ENCODE data around the gene RWDD1. TPM values are rescaled to one million over a fixed set of nuclear protein-coding genes. Genes with fewer than 3 reads are reported as not detected.

Gene RWDD1
- total RNA-seq, 1 donor from 2014 or later, result 37.6 TPM

DNA sequence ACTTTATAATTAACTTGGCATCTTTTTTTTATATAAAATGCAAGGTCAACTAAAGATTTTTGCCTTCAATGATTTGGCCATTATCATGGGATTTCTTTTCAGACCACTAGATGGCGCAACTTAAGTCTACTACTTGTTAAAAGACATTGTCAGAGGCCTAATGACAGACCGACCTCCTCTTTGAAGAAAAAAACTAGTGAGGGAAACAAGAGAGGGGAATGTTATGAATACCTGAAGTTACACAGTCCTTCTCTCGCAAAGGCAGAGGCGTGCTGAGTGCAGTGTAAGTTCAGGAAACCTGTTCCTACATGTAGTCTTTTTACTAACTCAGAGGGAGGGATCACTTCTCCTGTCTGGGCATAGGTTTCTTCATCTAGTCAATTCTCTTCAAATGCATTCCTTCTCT lies 35.1 kb upstream of the RWDD1 start:
- Mint-ChIP-seq H3K4me3 (no peak overlapping the region), H3K27ac (peak overlapping the region; percentile 79), H3K4me1 (peaks cover 32% of the 10 kb centered on the region), H3K27me3 (ENCODE audit: low read depth) (peaks cover 2% of the 10 kb centered on the region), H3K9me3 (peaks cover 7% of the 10 kb centered on the region), H3K36me3 (peaks cover 2% of the 10 kb centered on the region)
- TF ChIP-seq CTCF (IDR thresholded peaks at IDR 0.05; ENCODE audit: unreplicated experiment), result peak; percentile 80
- no peak for DNase-seq (ENCODE audit: low spot score in 2 of 2, unreplicated experiment in 2 of 2)

DNA sequence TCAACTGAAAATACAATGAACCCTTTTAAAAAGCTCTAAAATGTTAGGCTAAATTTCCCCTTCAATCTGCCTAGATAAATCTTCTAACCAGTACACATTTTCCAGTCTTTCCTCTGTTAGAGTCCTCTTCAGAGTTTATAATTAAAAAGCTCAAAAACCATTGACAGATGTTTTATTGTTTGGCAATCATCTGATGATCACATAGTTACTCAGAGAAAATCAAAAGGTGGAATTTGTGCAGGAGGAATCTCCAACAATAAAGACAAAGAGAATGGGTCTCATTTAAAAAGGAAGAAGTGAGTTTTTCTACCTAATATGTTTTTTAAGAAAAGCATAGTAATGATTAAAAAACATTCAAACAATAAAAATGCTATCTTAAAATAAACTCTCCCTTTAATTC lies 28.9 kb upstream of the RWDD1 start:
- Mint-ChIP-seq H3K9me3 (no peaks in the 10 kb centered on the region), H3K27me3 (ENCODE audit: low read depth) (peaks cover 3% of the 10 kb centered on the region), H3K27ac (no peak overlapping the region), H3K4me1 (peaks cover 43% of the 10 kb centered on the region), H3K4me3 (no peak overlapping the region), H3K36me3 (no peaks in the 10 kb centered on the region)
- no peak for DNase-seq (ENCODE audit: low spot score in 2 of 2, unreplicated experiment in 2 of 2)
- no peak for TF ChIP-seq CTCF (IDR thresholded peaks at IDR 0.05; ENCODE audit: unreplicated experiment)

DNA sequence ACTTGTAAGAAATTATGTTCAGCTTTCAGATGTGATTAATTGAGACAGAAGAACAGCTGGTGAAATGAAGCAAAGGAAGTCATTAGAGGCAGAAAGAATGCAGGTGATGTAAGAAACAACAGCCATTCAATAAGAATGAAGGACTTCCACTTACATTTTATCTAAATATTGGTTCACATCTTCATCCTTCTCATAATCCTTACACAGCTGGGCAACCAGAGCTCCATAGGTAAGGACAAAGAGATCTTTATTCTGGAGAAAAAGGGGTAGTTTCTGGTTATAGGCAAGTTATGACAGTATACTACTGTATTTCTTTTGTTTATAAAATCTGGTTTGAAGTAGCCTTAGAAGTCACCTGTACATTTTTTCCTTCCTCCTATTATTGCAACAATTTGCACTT lies 28.2 kb upstream of the RWDD1 start:
- no peaks in the 10 kb centered on the region for H3K36me3 Mint-ChIP-seq
- no peak for DNase-seq (ENCODE audit: low spot score in 2 of 2, unreplicated experiment in 2 of 2)
- no peaks in the 10 kb centered on the region for H3K9me3 Mint-ChIP-seq
- TF ChIP-seq CTCF (IDR thresholded peaks at IDR 0.05; ENCODE audit: unreplicated experiment), result no peak
- H3K27me3 Mint-ChIP-seq (ENCODE audit: low read depth), result peaks cover 3% of the 10 kb centered on the region
- H3K4me3 Mint-ChIP-seq, result no peak overlapping the region
- H3K27ac Mint-ChIP-seq, result no peak overlapping the region
- H3K4me1 Mint-ChIP-seq, result peaks cover 43% of the 10 kb centered on the region

DNA sequence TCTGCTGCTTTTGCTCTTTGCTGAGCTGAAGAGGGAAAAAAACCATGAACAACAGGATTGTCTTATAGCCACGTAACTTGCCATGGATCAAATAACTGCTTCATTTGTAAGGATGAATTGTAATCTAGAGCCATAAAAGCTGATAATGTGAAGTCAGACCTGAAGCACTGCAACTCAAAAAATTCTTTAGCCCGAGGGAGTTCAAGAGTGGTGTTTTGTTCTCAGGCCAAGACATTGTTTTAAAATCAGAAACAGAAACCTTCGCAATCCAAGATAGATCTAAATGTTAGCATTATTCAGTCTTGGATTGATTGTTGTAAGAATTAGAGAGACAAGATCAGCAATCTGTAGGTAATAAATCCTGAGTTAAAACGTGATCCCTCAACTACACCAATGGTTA lies 25.7 kb upstream of the RWDD1 start, which contains the start of gene TRAPPC3L:
Gene TRAPPC3L, minus strand, starts transcription at position 34 of the 400 bp plus-strand sequence. CDS start 170 bp downstream, outside the sequence.
- Mint-ChIP-seq H3K9me3 (no peaks in the 10 kb centered on the region), H3K4me3 (peak within 1 kb of the TSS; percentile 46), H3K27me3 (ENCODE audit: low read depth) (peaks cover 3% of the 10 kb centered on the region), H3K4me1 (peaks cover 37% of the 10 kb centered on the region), H3K27ac (peak within 1 kb of the TSS; percentile 85), H3K36me3 (no peaks in the 10 kb centered on the region)
- no peak for TF ChIP-seq CTCF (IDR thresholded peaks at IDR 0.05; ENCODE audit: unreplicated experiment)
- DNase-seq (ENCODE audit: low spot score in 2 of 2, unreplicated experiment in 2 of 2), result no peak

DNA sequence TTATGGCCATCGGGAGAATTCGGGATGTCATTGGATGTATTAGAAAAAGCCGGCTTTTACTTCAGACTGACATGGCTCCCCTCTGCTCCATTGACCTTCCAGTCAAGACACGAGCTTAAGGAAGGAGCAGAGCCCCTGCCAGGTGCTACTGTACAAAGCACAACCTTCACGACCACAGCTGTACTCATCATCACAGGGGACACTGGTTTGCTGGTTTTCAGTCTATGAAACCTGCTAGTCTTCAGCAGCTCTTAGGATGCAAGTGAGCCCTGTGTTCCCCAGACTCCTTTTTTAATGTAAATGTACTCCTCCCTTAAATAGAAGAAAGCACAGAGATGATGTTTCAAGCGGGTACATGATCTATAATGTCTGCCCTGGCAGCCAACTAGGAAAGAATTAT lies 23.9 kb upstream of the RWDD1 start:
- TF ChIP-seq CTCF (IDR thresholded peaks at IDR 0.05; ENCODE audit: unreplicated experiment), result no peak
- H3K4me3 Mint-ChIP-seq, result no peak overlapping the region
- no peak overlapping the region for H3K27ac Mint-ChIP-seq
- peaks cover 3% of the 10 kb centered on the region for H3K9me3 Mint-ChIP-seq
- DNase-seq (ENCODE audit: low spot score in 2 of 2, unreplicated experiment in 2 of 2), result no peak
- H3K4me1 Mint-ChIP-seq, result peaks cover 29% of the 10 kb centered on the region
- no peaks in the 10 kb centered on the region for H3K36me3 Mint-ChIP-seq
- H3K27me3 Mint-ChIP-seq (ENCODE audit: low read depth), result peaks cover under 1% of the 10 kb centered on the region

DNA sequence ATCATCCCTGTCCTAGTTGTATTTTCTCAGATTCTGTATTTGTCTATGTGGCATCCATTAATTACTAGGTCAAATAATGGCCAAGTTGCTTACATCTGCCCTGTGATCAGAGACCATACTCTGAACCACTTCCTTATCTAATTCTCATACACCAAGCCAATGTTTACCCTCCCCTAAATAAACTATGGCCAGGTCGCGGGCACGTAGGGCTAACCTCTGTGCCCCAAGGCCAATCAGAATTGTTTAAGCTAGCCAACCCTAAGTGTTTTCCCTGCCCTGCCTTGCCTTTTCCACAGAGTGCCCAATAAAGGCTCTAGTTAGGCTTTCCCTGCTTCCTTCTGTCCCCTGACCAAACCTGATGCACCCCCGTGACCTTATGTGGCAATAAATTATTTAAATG lies 20.5 kb upstream of the RWDD1 start:
- peaks cover 2% of the 10 kb centered on the region for H3K4me1 Mint-ChIP-seq
- H3K4me3 Mint-ChIP-seq, result no peak overlapping the region
- DNase-seq (ENCODE audit: low spot score in 2 of 2, unreplicated experiment in 2 of 2), result no peak
- no peaks in the 10 kb centered on the region for H3K36me3 Mint-ChIP-seq
- no peak for TF ChIP-seq CTCF (IDR thresholded peaks at IDR 0.05; ENCODE audit: unreplicated experiment)
- no peaks in the 10 kb centered on the region for H3K27me3 Mint-ChIP-seq (ENCODE audit: low read depth)
- H3K9me3 Mint-ChIP-seq, result peaks cover 3% of the 10 kb centered on the region
- no peak overlapping the region for H3K27ac Mint-ChIP-seq

Measured in mesothelial cell of epicardium (in vitro differentiated cells).